ENCODE results near the gene NOD1. TPM values are rescaled to one million over a fixed set of nuclear protein-coding genes. Genes with fewer than 3 reads are reported as not detected.

NOD1 gene
- total RNA-seq, 2 donors from 2014 or later, result 16.2 to 47.0 TPM

GRCh38 chr7:30462179-30462578, 16.4 kb downstream of the NOD1 start:
- no peaks in the 10 kb centered on the region for H3K9me3 ChIP-seq
- no peak for ATAC-seq (ENCODE audit: insufficient number of reproducible peaks, low FRiP score, low read depth)
- H3K27me3 ChIP-seq (replicated peaks; ENCODE audit: insufficient read depth), result no peaks in the 10 kb centered on the region
- H3K27ac ChIP-seq, result no peak overlapping the region
- peaks cover 18 to 23% of the 10 kb centered on the region in 2 donors for H3K4me1 ChIP-seq (ENCODE audit: control insufficient read depth in 1 of 2, low read depth in 2 of 2)
- no peaks in the 10 kb centered on the region for H3K36me3 ChIP-seq
- no peak for DNase-seq (ENCODE audit: low spot score)
- no peak overlapping the region for H3K4me3 ChIP-seq
- no peak for TF ChIP-seq CTCF (IDR thresholded peaks at IDR 0.05)

GRCh38 chr7:30460246-30460633, 18.3 kb downstream of the NOD1 start:
- no peak for TF ChIP-seq CTCF (IDR thresholded peaks at IDR 0.05)
- no peaks in the 10 kb centered on the region for H3K9me3 ChIP-seq
- peaks cover 16% of the 10 kb centered on the region in 2 donors for H3K4me1 ChIP-seq (ENCODE audit: control insufficient read depth in 1 of 2, low read depth in 2 of 2)
- no peak overlapping the region for H3K4me3 ChIP-seq
- H3K27me3 ChIP-seq (replicated peaks; ENCODE audit: insufficient read depth), result no peaks in the 10 kb centered on the region
- DNase-seq (ENCODE audit: low spot score) (no peak), ATAC-seq (ENCODE audit: insufficient number of reproducible peaks, low FRiP score, low read depth) (no peak)
- H3K36me3 ChIP-seq, result peaks cover 17% of the 10 kb centered on the region
- H3K27ac ChIP-seq, result peak overlapping the region in 1 of 2 donors; percentile 32

- Histone ChIP-seq H3K9me3 (no peaks in the 10 kb centered on the region), H3K4me3 (peak overlapping the region; percentile 6), H3K27me3 (replicated peaks; ENCODE audit: insufficient read depth) (no peaks in the 10 kb centered on the region), H3K36me3 (peaks cover 22% of the 10 kb centered on the region), H3K27ac (peak overlapping the region in 1 of 2 donors; percentile 32), H3K4me1 (ENCODE audit: control insufficient read depth in 1 of 2, low read depth in 2 of 2) (peaks cover 16% of the 10 kb centered on the region in 2 donors)
- ATAC-seq (ENCODE audit: insufficient number of reproducible peaks, low FRiP score, low read depth), result peak; percentile 29
- no peak for DNase-seq (ENCODE audit: low spot score)
- TF ChIP-seq CTCF (IDR thresholded peaks at IDR 0.05), result no peak
These were observed 18.9 kb downstream of the NOD1 start for GRCh38 chr7:30459591-30460245.

- Histone ChIP-seq H3K4me1 (ENCODE audit: control insufficient read depth in 1 of 2, low read depth in 2 of 2) (peaks cover 7 to 16% of the 10 kb centered on the region in 2 donors), H3K27me3 (replicated peaks; ENCODE audit: insufficient read depth) (no peaks in the 10 kb centered on the region), H3K4me3 (no peak overlapping the region), H3K27ac (no peak overlapping the region), H3K9me3 (no peaks in the 10 kb centered on the region), H3K36me3 (peaks cover 28% of the 10 kb centered on the region)
- no peak for ATAC-seq (ENCODE audit: insufficient number of reproducible peaks, low FRiP score, low read depth)
- TF ChIP-seq CTCF (IDR thresholded peaks at IDR 0.05), result no peak
- DNase-seq (ENCODE audit: low spot score), result no peak
These were observed 20.3 kb downstream of the NOD1 start for GRCh38 chr7:30458311-30458710.

GRCh38 chr7:30453921-30454320, 24.7 kb downstream of the NOD1 start:
- peaks cover 60% of the 10 kb centered on the region for H3K36me3 ChIP-seq
- peaks cover 0 to 7% of the 10 kb centered on the region in 2 donors for H3K4me1 ChIP-seq (ENCODE audit: control insufficient read depth in 1 of 2, low read depth in 2 of 2)
- no peaks in the 10 kb centered on the region for H3K27me3 ChIP-seq (replicated peaks; ENCODE audit: insufficient read depth)
- no peaks in the 10 kb centered on the region for H3K9me3 ChIP-seq
- DNase-seq (ENCODE audit: low spot score) (no peak), ATAC-seq (ENCODE audit: insufficient number of reproducible peaks, low FRiP score, low read depth) (no peak)
- no peak for TF ChIP-seq CTCF (IDR thresholded peaks at IDR 0.05)
- no peak overlapping the region for H3K4me3 ChIP-seq
- no peak overlapping the region for H3K27ac ChIP-seq

Measured in thoracic aorta (tissue), 2 donors.